WTC11 (cell line): ENCODE data around the gene STX2. TPM values are rescaled to one million over a fixed set of nuclear protein-coding genes. Genes with fewer than 3 reads are reported as not detected.

ENCODE experiments used
- ATAC-seq: fragments of 200-7000 bp; cut with Tn5 transposase; 2 replicates; pipeline ENCODE4 v1.10.0; 2021; ENCODE audit warnings: mild to moderate bottlenecking, moderate library complexity
- CTCF ChIA-PET: fragments of 300-600 bp; sonication (Branson Sonifier 250); formaldehyde crosslinking; loops from one replicate; lab custom pipeline; 2021; ENCODE audit warnings: antibody characterized with exemption; lab: Charles Lee
- POLR2A ChIA-PET: fragments of 350-600 bp; sonication (Branson Sonifier 250); formaldehyde crosslinking; loops from one replicate; lab custom pipeline; 2021; ENCODE audit warnings: antibody characterized with exemption; lab: Charles Lee
- DNase-seq: peaks from one replicate; pipeline ENCODE4 v3.0.0; 2021; ENCODE audit warnings: low spot score
- H3K27ac Mint-ChIP-seq: 2 replicates; pipeline ENCODE4 v1.8.0; 2021; ENCODE audit warnings: mixed read lengths
- H3K27me3 Mint-ChIP-seq: 2 replicates; pipeline ENCODE4 v1.8.0; 2021; ENCODE audit warnings: low read depth, mild to moderate bottlenecking, moderate library complexity, mixed read lengths
- H3K36me3 Mint-ChIP-seq: 2 replicates; pipeline ENCODE4 v1.8.0; 2021; ENCODE audit warnings: mixed read lengths
- H3K4me1 Mint-ChIP-seq: 2 replicates; pipeline ENCODE4 v1.8.0; 2022; ENCODE audit warnings: mixed read lengths
- H3K4me3 Mint-ChIP-seq: 2 replicates; pipeline ENCODE4 v1.8.0; 2021; ENCODE audit warnings: mild to moderate bottlenecking, moderate library complexity, mixed read lengths
- H3K9me3 Mint-ChIP-seq: 2 replicates; pipeline ENCODE4 v1.8.0; 2021; ENCODE audit warnings: mixed read lengths
- ATF2 ChIP-seq: sonication (generic); formaldehyde crosslinking; IDR thresholded peaks from 2 replicates; pipeline ENCODE4 v1.8.1; 2022; ENCODE audit warnings: low read depth, missing genetic modification reagents, borderline replicate concordance
- CBFB ChIP-seq: sonication (generic); formaldehyde crosslinking; IDR thresholded peaks from 2 replicates; pipeline ENCODE4 v1.8.1; 2022; ENCODE audit warnings: mild to moderate bottlenecking, low read depth, missing genetic modification reagents
- CREM ChIP-seq: sonication (generic); formaldehyde crosslinking; IDR thresholded peaks from 2 replicates; pipeline ENCODE4 v1.8.1; 2022; ENCODE audit warnings: mild to moderate bottlenecking, missing genetic modification reagents, moderate library complexity
- FOXP4 ChIP-seq: sonication (generic); formaldehyde crosslinking; IDR thresholded peaks from 2 replicates; pipeline ENCODE4 v1.8.0; 2022; ENCODE audit warnings: mild to moderate bottlenecking, missing genetic modification reagents
- JAZF1 ChIP-seq: fragments of 250-450 bp; sonication (Bioruptor Pico); IDR thresholded peaks from 2 replicates; pipeline ENCODE4 v1.9.0; 2021; ENCODE audit warnings: moderate library complexity, mild to moderate bottlenecking, inconsistent platforms
- JUN ChIP-seq: sonication (generic); formaldehyde crosslinking; IDR thresholded peaks from 2 replicates; pipeline ENCODE4 v1.8.0; 2023; ENCODE audit warnings: mild to moderate bottlenecking, missing genetic modification reagents
- MAX ChIP-seq: sonication (generic); formaldehyde crosslinking; IDR thresholded peaks from 2 replicates; pipeline ENCODE4 v1.8.0; 2022; ENCODE audit warnings: mild to moderate bottlenecking, missing genetic modification reagents
- MXD4 ChIP-seq: fragments of 250-450 bp; sonication (Bioruptor Pico); IDR thresholded peaks from 2 replicates; pipeline ENCODE4 v1.8.0; 2021; ENCODE audit warnings: mild to moderate bottlenecking, moderate library complexity, borderline replicate concordance
- NFE2L1 ChIP-seq: sonication (generic); formaldehyde crosslinking; IDR thresholded peaks from 2 replicates; pipeline ENCODE4 v1.8.1; 2023; ENCODE audit warnings: missing genetic modification reagents
- SMAD4 ChIP-seq: sonication (generic); formaldehyde crosslinking; IDR thresholded peaks from 2 replicates; pipeline ENCODE4 v1.8.0; 2022; ENCODE audit warnings: mild to moderate bottlenecking, missing genetic modification reagents
- USF1 ChIP-seq: sonication (generic); formaldehyde crosslinking; IDR thresholded peaks from 2 replicates; pipeline ENCODE4 v1.8.0; 2022; ENCODE audit warnings: mild to moderate bottlenecking, missing genetic modification reagents
- ZBTB43 ChIP-seq: sonication (generic); formaldehyde crosslinking; IDR thresholded peaks from 2 replicates; pipeline ENCODE4 v1.8.1; 2023; ENCODE audit warnings: mild to moderate bottlenecking, missing genetic modification reagents
- ZNF138 ChIP-seq: sonication (generic); formaldehyde crosslinking; conservative IDR thresholded peaks from 2 replicates; pipeline ENCODE4 v1.8.1; 2022; ENCODE audit warnings: mild to moderate bottlenecking, moderate library complexity, missing genetic modification reagents
- ZNF232 ChIP-seq: sonication (generic); formaldehyde crosslinking; IDR thresholded peaks from 2 replicates; pipeline ENCODE4 v1.8.0; 2022; ENCODE audit warnings: mild to moderate bottlenecking, missing genetic modification reagents
- ZNF396 ChIP-seq: fragments of 250-450 bp; sonication (Bioruptor Pico); IDR thresholded peaks from 2 replicates; pipeline ENCODE4 v1.8.0; 2021; ENCODE audit warnings: mild to moderate bottlenecking, moderate library complexity, borderline replicate concordance
- ZNF425 ChIP-seq: fragments of 250-450 bp; sonication (Bioruptor Pico); conservative IDR thresholded peaks from 2 replicates; pipeline ENCODE4 v1.9.0; 2021; ENCODE audit warnings: mild to moderate bottlenecking
- total RNA-seq: library from RNA; stranded (reverse); gene quantifications from 3 replicates; pipeline ENCODE4 v1.2.3, GENCODE V29; 2021

STX2 gene
- total RNA-seq, 1 experiment from 2014 or later = 22.7 TPM

GRCh38 chr12:130846369-130846768, 7.3 kb upstream of the STX2 start:
- CTCF ChIA-PET = interaction anchor here (1.9 kb wide), 1 partner anchor 20 kb away, joined by 7 read pairs; no protein-coding TSS in a partner anchor

GRCh38 chr12:130839770-130840404, 837 bp upstream of the STX2 start:
- ChIA-PET CTCF (interaction anchor here (1.3 kb wide), 1 partner anchor 31 kb away, joined by 4 read pairs; no protein-coding TSS in a partner anchor), POLR2A (no interaction called here)
- Mint-ChIP-seq H3K36me3 (peaks cover 13% of the 10 kb centered on the region), H3K4me3 (peak overlapping the region; percentile 51), H3K4me1 (peaks cover 41% of the 10 kb centered on the region), H3K27ac (no peak overlapping the region), H3K9me3 (peaks cover 21% of the 10 kb centered on the region), H3K27me3 (peaks cover 24% of the 10 kb centered on the region)
- TF ChIP-seq ZNF138 (CRISPR knock-in tag) (no peak), USF1 (CRISPR knock-in tag) (0 out of 2 replicates have a peak, but pooled peaks have one; percentile 1), NFE2L1 (CRISPR knock-in tag) (0 out of 2 replicates have a peak, but pooled peaks have one; percentile 36)
- no peak for ATAC-seq
- no peak for DNase-seq

More at GRCh38 chr12:130846369-130846768, 7.3 kb upstream of the STX2 start:
- no peak overlapping the region for H3K4me3 Mint-ChIP-seq
- peaks cover 3% of the 10 kb centered on the region for H3K27me3 Mint-ChIP-seq
- POLR2A ChIA-PET = interaction anchor here (1.6 kb wide), 1 partner anchor 25 kb away, joined by 4 read pairs; no protein-coding TSS in a partner anchor
- peaks cover 8% of the 10 kb centered on the region for H3K36me3 Mint-ChIP-seq
- H3K27ac Mint-ChIP-seq = no peak overlapping the region
- no peak for ATAC-seq
- peaks cover 16% of the 10 kb centered on the region for H3K9me3 Mint-ChIP-seq
- H3K4me1 Mint-ChIP-seq = peaks cover 14% of the 10 kb centered on the region
- TF ChIP-seq ATF2 = no peak
- TF ChIP-seq, all 79 proteins: peak for 0
- no peak for DNase-seq

GRCh38 chr12:130838284-130838950, 633 bp downstream of the STX2 start:
- ChIA-PET CTCF (interaction anchor here (0.8 to 1.5 kb wide), 2 partner anchors 12 to 19 kb away, joined by 4 to 5 read pairs; no protein-coding TSS in a partner anchor), POLR2A (no interaction called here)
- Mint-ChIP-seq H3K27me3 (peaks cover 24% of the 10 kb centered on the region), H3K36me3 (peaks cover 13% of the 10 kb centered on the region), H3K4me3 (peak overlapping the region; percentile 86), H3K4me1 (peaks cover 52% of the 10 kb centered on the region), H3K27ac (no peak overlapping the region), H3K9me3 (peaks cover 19% of the 10 kb centered on the region)
- ATAC-seq (peak; percentile 66), DNase-seq (peak; percentile 44)
- TF ChIP-seq MAX (CRISPR knock-in tag) = peak; percentile 38; the same call in 1 of the 2 replicates
- TF ChIP-seq ZBTB43 (CRISPR knock-in tag) = no peak
- no peak for TF ChIP-seq SMAD4 (CRISPR knock-in tag)
- TF ChIP-seq ZNF232 = no peak
- 0 out of 2 replicates have a peak, but pooled peaks have one; percentile 1 for TF ChIP-seq FOXP4 (CRISPR knock-in tag)

- H3K4me1 Mint-ChIP-seq = peaks cover 73% of the 10 kb centered on the region
- no peak for TF ChIP-seq MXD4 (CRISPR knock-in tag)
- TF ChIP-seq ZNF232 = no peak
- no peak for TF ChIP-seq JUN
- no peak for TF ChIP-seq JAZF1
- TF ChIP-seq CBFB (CRISPR knock-in tag) = no peak
- TF ChIP-seq CREM = no peak
- TF ChIP-seq ZNF396 (CRISPR knock-in tag) = no peak
- TF ChIP-seq ZNF425 = no peak
These were observed 3.6 kb downstream of the STX2 start for GRCh38 chr12:130835436-130835835.

More at GRCh38 chr12:130835436-130835835, 3.6 kb downstream of the STX2 start:
- H3K4me3 Mint-ChIP-seq = no peak overlapping the region
- no peak for ATAC-seq
- no peak for DNase-seq
- no peaks in the 10 kb centered on the region for H3K36me3 Mint-ChIP-seq
- H3K9me3 Mint-ChIP-seq = no peaks in the 10 kb centered on the region
- H3K27me3 Mint-ChIP-seq = peaks cover 12% of the 10 kb centered on the region
- ChIA-PET POLR2A (no interaction called here), CTCF (interaction anchor here (0.7 to 1.9 kb wide), 5 partner anchors 9 to 701 kb away, joined by 3 to 7 read pairs (median 4); no protein-coding TSS in a partner anchor)
- peak overlapping the region; percentile 37; the same call in 1 of the 2 replicates for H3K27ac Mint-ChIP-seq
